Measurements from ENCODE around the gene NMUR1. TPM values are rescaled to one million over a fixed set of nuclear protein-coding genes. Genes with fewer than 3 reads are reported as not detected.
A peak's percentile ranks its signal among the peaks of the same experiment; 100 is the strongest.

The NMUR1 gene
- polyA plus RNA-seq, 1 donor (not counting 4 experiments of a cell fraction or from before 2014, with no cell fraction given), result not detected

- no peaks in the 10 kb centered on the region for H4K20me1 ChIP-seq (ENCODE audit: control insufficient read depth, extremely low read depth, insufficient read depth, low read length)
- H3K9me3 ChIP-seq (ENCODE audit: control insufficient read depth, low read depth, low read length), result no peaks in the 10 kb centered on the region
- peak overlapping the region; percentile 36 to 53 (median 36) for H3K4me3 ChIP-seq (ENCODE audit: control insufficient read depth in 2 of 3, extremely low read depth in 1 of 3, insufficient read depth in 2 of 3, low read depth in 1 of 3, low read length in 3 of 3)
- no peaks in the 10 kb centered on the region for H3K27me3 ChIP-seq (ENCODE audit: control insufficient read depth, extremely low read depth, insufficient read depth, low read length)
- no peaks in the 10 kb centered on the region for H3K4me1 ChIP-seq (ENCODE audit: control insufficient read depth, extremely low read depth, insufficient read depth, low read length)
- no peaks in the 10 kb centered on the region for H3K36me3 ChIP-seq (ENCODE audit: control insufficient read depth in 2 of 2, extremely low read depth in 1 of 2, insufficient read depth in 2 of 2, low read length in 2 of 2)
- FAIRE-seq (no peak), DNase-seq (ENCODE audit: low read depth, low spot score) (no peak)
- H3K4me2 ChIP-seq (ENCODE audit: control insufficient read depth, extremely low read depth, insufficient read depth, low read depth, low read length), result peak overlapping the region; percentile 69
- H2AFZ ChIP-seq (ENCODE audit: control insufficient read depth, low read length), result peak overlapping the region; percentile 83
- TF ChIP-seq EZH2 (IDR thresholded peaks at IDR 0.05; ENCODE audit: low read length), result no peak
- peak; percentile 77 to 97 (median 81) for TF ChIP-seq CTCF (optimal IDR thresholded peaks at IDR 0.05 in 1 of 3, IDR thresholded peaks at IDR 0.05 in 1 of 3, conservative IDR thresholded peaks at IDR 0.05 in 1 of 3; ENCODE audit: extremely low read depth in 1 of 3, insufficient read depth in 2 of 3, low read length in 3 of 3)
- dilution Hi-C loops (cut with MboI; ENCODE audit: extremely low pct_ligation_motif_present, low sequenced_read_pairs), result no loop called here
- H3K27ac ChIP-seq (ENCODE audit: control insufficient read depth, insufficient read depth, low read length), result peak overlapping the region; percentile 45
- no peaks in the 10 kb centered on the region for H3K9me1 ChIP-seq (ENCODE audit: control insufficient read depth, extremely low read depth, insufficient read depth, low read length)
- H3K9ac ChIP-seq (ENCODE audit: control insufficient read depth, extremely low read depth, insufficient read depth, low read length), result peak overlapping the region; percentile 74
- H3K79me2 ChIP-seq (ENCODE audit: control insufficient read depth, insufficient read depth, low read length), result no peaks in the 10 kb centered on the region
Observed at GRCh38 chr2:231482806-231483391, 47.3 kb downstream of the NMUR1 start.

- dilution Hi-C loops (cut with MboI; ENCODE audit: extremely low pct_ligation_motif_present, low sequenced_read_pairs), result no loop called here
- Histone ChIP-seq H3K9me3 (ENCODE audit: control insufficient read depth, low read depth, low read length) (no peaks in the 10 kb centered on the region), H3K27me3 (ENCODE audit: control insufficient read depth, extremely low read depth, insufficient read depth, low read length) (no peaks in the 10 kb centered on the region), H3K27ac (ENCODE audit: control insufficient read depth, insufficient read depth, low read length) (no peak overlapping the region), H3K4me2 (ENCODE audit: control insufficient read depth, extremely low read depth, insufficient read depth, low read depth, low read length) (no peak overlapping the region), H3K79me2 (ENCODE audit: control insufficient read depth, insufficient read depth, low read length) (no peaks in the 10 kb centered on the region), H4K20me1 (ENCODE audit: control insufficient read depth, extremely low read depth, insufficient read depth, low read length) (no peaks in the 10 kb centered on the region), H3K4me1 (ENCODE audit: control insufficient read depth, extremely low read depth, insufficient read depth, low read length) (no peaks in the 10 kb centered on the region), H2AFZ (ENCODE audit: control insufficient read depth, low read length) (no peak overlapping the region), H3K9ac (ENCODE audit: control insufficient read depth, extremely low read depth, insufficient read depth, low read length) (no peak overlapping the region), H3K36me3 (ENCODE audit: control insufficient read depth in 2 of 2, extremely low read depth in 1 of 2, insufficient read depth in 2 of 2, low read length in 2 of 2) (no peaks in the 10 kb centered on the region), H3K4me3 (ENCODE audit: control insufficient read depth in 2 of 3, extremely low read depth in 1 of 3, insufficient read depth in 2 of 3, low read depth in 1 of 3, low read length in 3 of 3) (no peak overlapping the region), H3K9me1 (ENCODE audit: control insufficient read depth, extremely low read depth, insufficient read depth, low read length) (no peaks in the 10 kb centered on the region)
- TF ChIP-seq EZH2 (IDR thresholded peaks at IDR 0.05; ENCODE audit: low read length) (no peak), CTCF (optimal IDR thresholded peaks at IDR 0.05 in 1 of 3, IDR thresholded peaks at IDR 0.05 in 1 of 3, conservative IDR thresholded peaks at IDR 0.05 in 1 of 3; ENCODE audit: extremely low read depth in 1 of 3, insufficient read depth in 2 of 3, low read length in 3 of 3) (no peak)
- no peak for FAIRE-seq
- DNase-seq (ENCODE audit: low read depth, low spot score), result no peak
Observed at GRCh38 chr2:231480781-231481180, 49.5 kb downstream of the NMUR1 start.

Data from keratinocyte (primary cell).